NOMO-1 (cell line): Measurements from ENCODE around the gene ADARB2.

Source experiments
- DNase-seq, 2 experiments: peaks; one replicate each; lab custom pipeline; 2025; ENCODE audit not compliant: unreplicated experiment in 2 of 2; lab: John Stamatoyannopoulos, UW

ADARB2 gene

GRCh38 chr10:1645896-1646295 lies 91.4 kb downstream of the ADARB2 start:
- no peak for DNase-seq

GRCh38 chr10:1644191-1644711 lies 93.1 kb downstream of the ADARB2 start:
- no peak for DNase-seq

- no peak for DNase-seq
Observed at GRCh38 chr10:1643908-1644179, 93.5 kb downstream of the ADARB2 start.

GRCh38 chr10:1643161-1643907 lies 94.0 kb downstream of the ADARB2 start:
- DNase-seq, result no peak

GRCh38 chr10:1642600-1643160 lies 94.6 kb downstream of the ADARB2 start:
- DNase-seq, result no peak

GRCh38 chr10:1641402-1641801 lies 95.9 kb downstream of the ADARB2 start:
- no peak for DNase-seq

GRCh38 chr10:1638889-1639419 lies 98.4 kb downstream of the ADARB2 start:
- DNase-seq, result no peak

GRCh38 chr10:1635340-1635739 lies 102.0 kb downstream of the ADARB2 start:
- no peak for DNase-seq

GRCh38 chr10:1634239-1634638 lies 103.1 kb downstream of the ADARB2 start:
- DNase-seq, result no peak

- DNase-seq, result no peak
Observed at GRCh38 chr10:1633783-1634182, 103.5 kb downstream of the ADARB2 start.

GRCh38 chr10:1632596-1632995 lies 104.7 kb downstream of the ADARB2 start:
- no peak for DNase-seq

- no peak for DNase-seq
Observed at GRCh38 chr10:1632141-1632540, 105.2 kb downstream of the ADARB2 start.

- no peak for DNase-seq
Observed at GRCh38 chr10:1631282-1631681, 106.0 kb downstream of the ADARB2 start.

GRCh38 chr10:1630304-1630703 lies 107.0 kb downstream of the ADARB2 start:
- no peak for DNase-seq

GRCh38 chr10:1629326-1630198 lies 107.8 kb downstream of the ADARB2 start:
- DNase-seq, result no peak

GRCh38 chr10:1628757-1629156 lies 108.6 kb downstream of the ADARB2 start:
- no peak for DNase-seq

GRCh38 chr10:1627945-1628344 lies 109.4 kb downstream of the ADARB2 start:
- no peak for DNase-seq

- no peak for DNase-seq
Observed at GRCh38 chr10:1626835-1627234, 110.5 kb downstream of the ADARB2 start.

GRCh38 chr10:1626410-1626809 lies 110.9 kb downstream of the ADARB2 start:
- DNase-seq, result no peak

- no peak for DNase-seq
Observed at GRCh38 chr10:1625731-1626130, 111.6 kb downstream of the ADARB2 start.

GRCh38 chr10:1625079-1625478 lies 112.2 kb downstream of the ADARB2 start:
- DNase-seq, result no peak
